Endothelial cell of umbilical vein (primary cell): ENCODE data around the gene ELAPOR2. TPM values are rescaled to one million over a fixed set of nuclear protein-coding genes. Genes with fewer than 3 reads are reported as not detected.
"Not testable (repeated sequence)": the region's sequence is repeated elsewhere in the genome, so short reads cannot be mapped to it uniquely, and the experiment has no call there.

ENCODE experiments used
- BruUV-seq: library from RNA; stranded (reverse); fragments of 400-500 nt; replicated peaks from 2 replicates; lab custom pipeline; 2021; lab: Mats Ljungman, UMichigan
- CTCF ChIA-PET: fragments of 300-600, 350-600 bp; sonication (Branson Sonifier 250); formaldehyde crosslinking; loops from one replicate; lab custom pipeline; 2021; ENCODE audit warnings: antibody characterized with exemption, inconsistent platforms; lab: Charles Lee
- POLR2A ChIA-PET: fragments of 300-600, 350-600 bp; sonication (Branson Sonifier 250); formaldehyde crosslinking; loops from one replicate; lab custom pipeline; 2021; ENCODE audit warnings: antibody characterized with exemption, inconsistent platforms; lab: Charles Lee
- DNase-seq: peaks from one replicate; pipeline ENCODE4 v3.0.0-alpha.2; 2011; ENCODE audit warnings: low read depth, low spot score
- FAIRE-seq: peaks from 2 replicates; lab custom pipeline; 2011; peaks lifted over from hg19 to GRCh38; lab: Jason Lieb, UNC
- H2AFZ ChIP-seq: 2 replicates; pipeline ENCODE4 v1.6.0; 2012; ENCODE audit warnings: low read depth, low read length, control low read depth, inconsistent platforms
- H3K27ac ChIP-seq: 2 replicates; pipeline ENCODE4 v1.5.1; 2011; ENCODE audit warnings: low read depth, mild to moderate bottlenecking, control low read depth, low read length, moderate library complexity; ENCODE audit not compliant: insufficient read depth
- H3K27me3 ChIP-seq, 2 experiments: 2 replicates each; pipeline versions ENCODE4 v1.6.0 to v1.6.1; 2011; ENCODE audit warnings: low read length in 2 of 2, mixed read lengths in 1 of 2; ENCODE audit not compliant: control insufficient read depth in 2 of 2, insufficient read depth in 2 of 2
- H3K36me3 ChIP-seq, 2 experiments: 2 replicates in 1 of 2; 3 replicates in 1 of 2; pipeline ENCODE4 v1.5.1; 2011; ENCODE audit warnings: low read length in 2 of 2, mild to moderate bottlenecking in 1 of 2, moderate library complexity in 1 of 2; ENCODE audit not compliant: control insufficient read depth in 2 of 2, insufficient read depth in 2 of 2; ENCODE audit errors: extremely low read depth in 1 of 2
- H3K4me1 ChIP-seq: 3 replicates; pipeline ENCODE4 v1.5.1; 2011; ENCODE audit warnings: mild to moderate bottlenecking, low read length; ENCODE audit not compliant: control insufficient read depth, insufficient read depth; ENCODE audit errors: extremely low read depth
- H3K4me2 ChIP-seq: 2 replicates; pipeline ENCODE4 v1.6.1; 2011; ENCODE audit warnings: low read length, control low read depth, mixed read lengths; ENCODE audit not compliant: insufficient read depth
- H3K4me3 ChIP-seq, 3 experiments: fragments of 200-600 bp in 1 of 3; sonication (generic), shearing (Covaris generic) in 1 of 3; replicated peaks in 1 of 3; 2 replicates each; pipeline ENCODE4 v1.5.1; 2011 to 2016; ENCODE audit warnings: control low read depth in 3 of 3, low read length in 3 of 3, mild to moderate bottlenecking in 2 of 3, inconsistent platforms in 1 of 3, low read depth in 1 of 3, moderate library complexity in 1 of 3; ENCODE audit not compliant: insufficient read depth in 1 of 3
- H3K79me2 ChIP-seq: 2 replicates; pipeline ENCODE4 v1.6.0; 2012; ENCODE audit warnings: low read length, inconsistent platforms; ENCODE audit not compliant: control insufficient read depth, insufficient read depth
- H3K9ac ChIP-seq: replicated peaks from 2 replicates; pipeline ENCODE3; 2011; ENCODE audit warnings: low read length, control low read depth; ENCODE audit not compliant: insufficient read depth; ENCODE audit errors: extremely low read depth
- H3K9me1 ChIP-seq: replicated peaks from 3 replicates; pipeline ENCODE4 v1.6.0; 2011; ENCODE audit warnings: mild to moderate bottlenecking, low read length; ENCODE audit not compliant: control insufficient read depth, insufficient read depth; ENCODE audit errors: extremely low read depth
- H3K9me3 ChIP-seq: replicated peaks from 2 replicates; pipeline ENCODE4 v1.5.1; 2012; ENCODE audit warnings: low read length, inconsistent platforms; ENCODE audit not compliant: control insufficient read depth, insufficient read depth
- H4K20me1 ChIP-seq: replicated peaks from 2 replicates; pipeline ENCODE3; 2011; ENCODE audit warnings: mild to moderate bottlenecking, low read length; ENCODE audit not compliant: control insufficient read depth, insufficient read depth; ENCODE audit errors: extremely low read depth
- EZH2 ChIP-seq: IDR thresholded peaks from 2 replicates; pipeline ENCODE4 v1.6.1; 2012; ENCODE audit warnings: borderline replicate concordance, low read depth, mild to moderate bottlenecking, moderate library complexity, low read length, inconsistent platforms; ENCODE audit not compliant: severe bottlenecking
- FOS ChIP-seq: IDR thresholded peaks from 2 replicates; pipeline ENCODE4 v1.6.1; 2011; ENCODE audit warnings: mild to moderate bottlenecking, low read length, moderate library complexity, borderline replicate concordance; ENCODE audit not compliant: insufficient read depth
- GATA2 ChIP-seq: IDR thresholded peaks from 2 replicates; pipeline ENCODE4 v1.7.0; 2011; ENCODE audit warnings: low read depth, mild to moderate bottlenecking, moderate library complexity, mixed read lengths, low read length; ENCODE audit not compliant: insufficient read length, insufficient read depth
- JUN ChIP-seq: IDR thresholded peaks from 2 replicates; pipeline ENCODE4 v1.6.1; 2011; ENCODE audit warnings: borderline replicate concordance, low read depth; ENCODE audit not compliant: insufficient read length, insufficient read depth
- MAX ChIP-seq: IDR thresholded peaks from 2 replicates; pipeline ENCODE4 v1.6.1; 2011; ENCODE audit not compliant: insufficient read depth, insufficient read length
- MYC ChIP-seq: IDR thresholded peaks from one replicate; pipeline ENCODE4 v1.6.1; 2011; ENCODE audit warnings: mild to moderate bottlenecking, low read depth, low read length
- POLR2A ChIP-seq: IDR thresholded peaks from 2 replicates; pipeline ENCODE4 v1.6.1; 2012; ENCODE audit warnings: low read depth, mild to moderate bottlenecking, control low read depth, low read length
- POLR2AphosphoS5 ChIP-seq: IDR thresholded peaks from 2 replicates; pipeline ENCODE4 v1.6.1; 2012; ENCODE audit warnings: low read depth, mild to moderate bottlenecking, control low read depth, low read length, moderate library complexity; ENCODE audit not compliant: insufficient read depth
- dilution Hi-C: fragments of 300-500 bp; cut with MboI; formaldehyde crosslinking; loops from one replicate; pipeline ENCODE4 v1.15.0; 2019; ENCODE audit warnings: low sequenced_read_pairs; ENCODE audit not compliant: extremely low pct_ligation_motif_present
- intact Hi-C: fragments of 100-400 bp; cut with micrococcal nuclease; formaldehyde crosslinking; loops from one replicate; pipeline ENCODE4 v1.10.0; 2022
- polyA plus RNA-seq, 4 experiments: library from polyadenylated mRNA; depleted of rRNA in 3 of 4; stranded (reverse) in 3 of 4; unstranded in 1 of 4; fragments of >200 nt; gene quantifications; 2 replicates each; pipeline versions ENCODE4 v1.2.1 to v1.2.3, GENCODE V29; 2011 to 2012; ENCODE audit warnings: missing spikeins in 1 of 4
- total RNA-seq: library from RNA; stranded (reverse); gene quantifications from 2 replicates; pipeline ENCODE4 v1.2.3, GENCODE V29; 2021

Gene ELAPOR2
- total and polyA plus RNA-seq, 2 donors (not counting 3 experiments of a cell fraction or from before 2014, with no cell fraction given): 38.2 to 63.5 TPM

DNA sequence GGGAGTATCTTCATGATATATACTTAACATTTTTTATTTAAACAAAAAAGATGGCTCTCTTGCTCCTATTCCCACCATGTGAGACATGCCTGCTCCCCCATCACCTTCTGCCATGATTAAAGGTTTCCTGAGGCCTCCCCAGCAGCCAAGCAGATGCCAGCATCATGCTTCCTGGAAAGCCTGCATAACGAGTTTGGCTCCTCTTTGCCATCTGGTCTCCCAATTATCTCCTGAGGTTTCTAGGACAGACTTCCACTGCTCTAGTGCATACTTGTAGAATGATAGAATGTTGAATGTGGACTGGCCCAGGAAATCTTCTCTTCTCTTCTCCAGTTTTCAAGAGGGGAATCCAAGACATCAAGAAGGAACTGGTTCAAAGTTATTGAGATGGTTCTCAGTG lies 45.9 kb upstream of the ELAPOR2 start:
- H2AFZ ChIP-seq: no peak overlapping the region
- FAIRE-seq (no peak), DNase-seq (no peak)
- H3K27me3 ChIP-seq: peaks cover 6 to 18% of the 10 kb centered on the region in 2 experiments
- H3K79me2 ChIP-seq: no peaks in the 10 kb centered on the region
- no peak overlapping the region for H3K4me2 ChIP-seq
- H3K9me3 ChIP-seq: no peaks in the 10 kb centered on the region
- no peak overlapping the region for H3K27ac ChIP-seq
- H4K20me1 ChIP-seq: no peaks in the 10 kb centered on the region
- no peak for TF ChIP-seq MAX
- no peak for TF ChIP-seq POLR2AphosphoS5
- no peak for TF ChIP-seq EZH2
- no peak for TF ChIP-seq FOS
- no peak for TF ChIP-seq MYC
- no peak for TF ChIP-seq JUN
- TF ChIP-seq POLR2A: no peak
- no peaks in the 10 kb centered on the region for H3K36me3 ChIP-seq
- no peak overlapping the region for H3K9ac ChIP-seq
- no peaks in the 10 kb centered on the region for H3K4me1 ChIP-seq
- intact Hi-C loops (no loop called here), dilution Hi-C loops (no loop called here)
- no peaks in the 10 kb centered on the region for H3K9me1 ChIP-seq
- H3K4me3 ChIP-seq: no peak overlapping the region
- ChIA-PET CTCF (no interaction called here), POLR2A (no interaction called here)
- no TSS peak for BruUV-seq

- BruUV-seq: no TSS peak
- H3K9me1 ChIP-seq: no peaks in the 10 kb centered on the region
- H4K20me1 ChIP-seq: no peaks in the 10 kb centered on the region
- H3K9me3 ChIP-seq: no peaks in the 10 kb centered on the region
- H3K4me1 ChIP-seq: no peaks in the 10 kb centered on the region
- no peak overlapping the region for H2AFZ ChIP-seq
- no peak overlapping the region for H3K27ac ChIP-seq
- peaks cover 0 to 6% of the 10 kb centered on the region in 2 experiments for H3K27me3 ChIP-seq
- intact Hi-C loops: no loop called here
- H3K4me3 ChIP-seq: no peak overlapping the region
- TF ChIP-seq POLR2A (no peak), FOS (no peak), GATA2 (no peak)
- dilution Hi-C loops: no loop called here
- POLR2A ChIA-PET: no interaction called here
- CTCF ChIA-PET: no interaction called here
- no peaks in the 10 kb centered on the region for H3K36me3 ChIP-seq
- no peak overlapping the region for H3K9ac ChIP-seq
- DNase-seq: no peak
- FAIRE-seq: no peak
- no peaks in the 10 kb centered on the region for H3K79me2 ChIP-seq
- no peak overlapping the region for H3K4me2 ChIP-seq
These were observed 40.9 kb upstream of the ELAPOR2 start for GRCh38 chr7:87100326-87100725.

DNA sequence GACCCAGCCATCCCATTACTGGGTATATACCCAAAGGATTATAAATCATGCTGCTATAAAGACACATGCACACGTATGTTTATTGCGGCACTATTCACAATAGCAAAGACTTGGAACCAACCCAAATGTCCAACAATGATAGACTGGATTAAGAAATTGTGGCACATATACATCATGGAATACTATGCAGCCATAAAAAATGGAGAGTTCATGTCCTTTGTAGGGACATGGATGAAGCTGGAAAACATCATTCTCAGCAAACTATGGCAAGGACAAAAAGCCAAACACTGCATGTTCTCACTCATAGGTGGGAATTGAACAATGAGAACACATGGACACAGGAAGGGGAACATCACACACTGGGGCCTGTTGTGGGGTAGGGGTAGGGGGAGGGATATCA lies 37.9 kb upstream of the ELAPOR2 start:
- BruUV-seq, intact Hi-C loops, dilution Hi-C loops, CTCF ChIA-PET, H2AFZ ChIP-seq, H3K36me3 ChIP-seq, H3K27ac ChIP-seq, H3K4me2 ChIP-seq, H3K4me1 ChIP-seq, H3K9me3 ChIP-seq, FAIRE-seq, H3K4me3 ChIP-seq, DNase-seq, H3K79me2 ChIP-seq, H3K9me1 ChIP-seq, H3K9ac ChIP-seq, POLR2A ChIA-PET, H4K20me1 ChIP-seq, H3K27me3 ChIP-seq: not testable (repeated sequence)
